Heart right ventricle (tissue), 16 donors: ENCODE measurements around the gene TAF11L6. TPM values are rescaled to one million over a fixed set of nuclear protein-coding genes. Genes with fewer than 3 reads are reported as not detected.
"Not testable (repeated sequence)": the region's sequence is repeated elsewhere in the genome, so short reads cannot be mapped to it uniquely, and the experiment has no call there.

Source experiments
- ATAC-seq, 8 donors: fragments of 200-7000 bp; cut with Tn5 transposase; one replicate each; pipeline ENCODE4 v1.9.1; 2020; ENCODE audit warnings: mild to moderate bottlenecking in 8 of 8, moderate library complexity in 8 of 8, moderate number of reproducible peaks in 1 of 8
- DNase-seq, 2 donors: peaks; one replicate each; pipeline ENCODE4 v3.0.0-alpha.2; 2020
- H3K27ac ChIP-seq, 10 donors: fragments of 200-600 bp; sonication (generic) in 2 of 10; one replicate each; pipeline versions ENCODE4 v1.5.0 to v1.8.0; 2020 to 2022; ENCODE audit warnings: mild to moderate bottlenecking in 3 of 10
- H3K27me3 ChIP-seq, 7 donors: fragments of 200-600 bp; one replicate each; pipeline ENCODE4 v1.8.0; 2021 to 2022; ENCODE audit warnings: mild to moderate bottlenecking in 2 of 7
- H3K36me3 ChIP-seq, 9 donors: fragments of 200-600 bp; sonication (generic) in 1 of 9; one replicate each; pipeline versions ENCODE4 v1.5.0 to v1.8.0; 2020 to 2022; ENCODE audit warnings: mild to moderate bottlenecking in 2 of 9
- H3K4me1 ChIP-seq, 9 donors: fragments of 200-600 bp; sonication (generic) in 1 of 9; one replicate each; pipeline versions ENCODE4 v1.5.0 to v1.8.0; 2020 to 2022; ENCODE audit warnings: mild to moderate bottlenecking in 4 of 9
- H3K4me3 ChIP-seq, 10 donors: fragments of 200-600 bp; sonication (generic) in 2 of 10; one replicate each; pipeline versions ENCODE4 v1.5.0 to v1.8.0; 2020 to 2022; ENCODE audit warnings: mild to moderate bottlenecking in 7 of 10, moderate library complexity in 2 of 10
- H3K9me3 ChIP-seq, 11 donors: fragments of 200-600 bp in 10 of 11; sonication (generic) in 2 of 11; one replicate each; pipeline versions ENCODE4 v1.5.0 to v1.8.0; 2013 to 2022; ENCODE audit warnings: mild to moderate bottlenecking in 2 of 11, control low read depth in 1 of 11, moderate library complexity in 1 of 11
- CTCF ChIP-seq, 9 donors: fragments of 200-600 bp; sonication (generic) in 2 of 9; IDR thresholded peaks; one replicate each; pipeline versions ENCODE4 v1.5.0 to v1.8.0; 2021 to 2022; ENCODE audit warnings: antibody characterized with exemption in 9 of 9, mild to moderate bottlenecking in 5 of 9, moderate library complexity in 1 of 9
- WGBS, 2 donors: extraction: QIAGEN DNeasy Blood & Tissue Kit; methylation state at CpG; one replicate each; pipeline ENCODE4 v1.1.7; 2013; ENCODE audit warnings: inconsistent platforms in 1 of 2; 5-methylcytosine and 5-hydroxymethylcytosine counted together
- intact Hi-C, 10 donors: fragments of 100-400 bp; cut with DNase I; formaldehyde crosslinking; loops; one replicate each; pipeline versions ENCODE4 v1.11.1 to v1.14.2; 2022
- polyA plus RNA-seq, 2 donors: library from polyadenylated mRNA; stranded (reverse); fragments of 200-250 nt; gene quantifications; one replicate each; pipeline ENCODE4 v1.2.3, GENCODE V29; 2013
- total RNA-seq, 10 donors: library from RNA; stranded (reverse); fragmentation: NEBNext Ultra II Directional in 3 of 10; extraction: Animal tissue kit (Norgen Biotek cat#: 25700) in 3 of 10; gene quantifications; one replicate each; pipeline versions ENCODE4 v1.2.1 to v1.2.4, GENCODE V29; 2021 to 2023
- donor health status: Arrhythmogenic right ventricular cardiomyopathy.
- donor health status: ischemic (EF 13 %, LVEDD 7.1; RV severe dilation, severe dysfunction).
- donor health status: healthy with polysubstance abuse.
- donor health status: DM: no; HTN: yes; CAD: no.
- donor health status: DM: no; HTN: no; CAD: no.
- donor health status: ischemic (EF 25% LVEDD 6.9; RV normal size, moderate dysfunction).
- donor health status: ischemic (EF 25% LVEDD 5.7; RV mildly dilated, moderate dysfunction).
- donor health status: healthy.
- donor health status: DM: yes; HTN: yes; CAD: no.
- donor health status: Ischemic cardiomyopathy.
- donor health status: ischemic (EF 35%, LVEDD 5.7; RV mildly dilated, moderate dysfunction).
- donor health status: nonischemic (EF 11% LVEDD 7.7; RV severe dilation, severe dysfunction).
- donor health status: DM: yes; HTN: yes; CAD: no.
- donor health status: PGD.
- donor health status: ischemic (EF 29% LVEDD 5.4; RV normal size, mild dysfunction).
- donor health status: nonischemic (EF 23%, LVEDD 6.1; RV moderate dilation, normal function).

TAF11L6 gene
- total and polyA plus RNA-seq, 12 donors: not detected

DNA sequence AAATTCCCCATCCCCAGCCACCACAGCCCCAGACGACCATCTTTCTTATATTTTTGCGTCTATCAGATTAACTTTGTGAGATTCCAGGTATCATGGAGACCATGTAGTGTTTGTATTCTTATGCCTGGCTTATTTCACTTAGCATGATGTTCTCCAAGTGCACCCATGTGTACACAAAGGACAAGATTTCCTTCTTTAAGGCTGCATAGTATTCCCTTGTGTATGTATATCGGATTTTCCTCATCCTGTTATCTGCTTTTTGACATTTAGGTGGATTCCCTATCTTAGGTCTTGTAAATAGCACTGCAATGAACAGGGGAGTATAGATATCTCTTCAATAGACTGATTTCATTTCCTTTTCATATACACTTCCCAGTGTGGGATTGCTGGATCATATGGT, 35.7 kb upstream of the TAF11L6 start:
- Histone ChIP-seq H3K4me1 (no peaks in the 10 kb centered on the region), H3K27me3 (no peaks in the 10 kb centered on the region), H3K36me3 (no peaks in the 10 kb centered on the region), H3K27ac (no peak overlapping the region), H3K4me3 (no peak overlapping the region), H3K9me3 (peaks cover 0 to 8% (median 0%) of the 10 kb centered on the region in 11 donors)
- intact Hi-C loops: no loop called here
- DNase-seq (no peak), ATAC-seq (no peak)
- 84 to 92% methylated on average over 3 of the region's 3 CpGs for WGBS, 2 donors
- no peak for TF ChIP-seq CTCF (IDR thresholded peaks at IDR 0.05)

DNA sequence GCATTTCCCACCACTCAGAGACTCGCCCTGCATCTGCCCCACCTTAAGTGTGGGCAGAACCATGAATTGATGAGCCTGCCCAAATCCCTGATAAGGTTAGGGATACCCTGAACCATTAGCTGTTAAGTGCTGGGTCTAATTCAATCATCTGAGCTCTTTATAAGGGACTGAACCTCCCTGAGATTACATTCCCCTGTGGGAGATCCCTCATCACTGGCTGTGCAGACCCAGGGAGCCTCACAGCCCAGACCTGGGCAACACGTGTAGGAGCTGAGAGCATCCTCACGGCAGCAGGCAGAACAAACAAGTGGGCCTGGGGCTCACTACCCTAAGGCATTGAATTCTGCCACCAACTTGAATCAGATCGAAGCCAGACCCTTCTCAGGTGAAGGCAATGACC, 31.0 kb upstream of the TAF11L6 start:
- H3K4me3 ChIP-seq: no peak overlapping the region
- WGBS, 2 donors: 39 to 49% methylated on average over 4 of the region's 4 CpGs
- ATAC-seq (no peak), DNase-seq (no peak)
- no peaks in the 10 kb centered on the region for H3K27me3 ChIP-seq
- intact Hi-C loops: no loop called here
- no peak for TF ChIP-seq CTCF (IDR thresholded peaks at IDR 0.05)
- no peak overlapping the region for H3K27ac ChIP-seq
- no peaks in the 10 kb centered on the region for H3K36me3 ChIP-seq
- no peaks in the 10 kb centered on the region for H3K4me1 ChIP-seq
- H3K9me3 ChIP-seq: peaks cover 0 to 6% (median 0%) of the 10 kb centered on the region in 11 donors

- 82 to 87% methylated on average over 8 of the region's 8 CpGs for WGBS, 2 donors
- intact Hi-C loops: not testable (repeated sequence)
Measured at GRCh38 chr5:17497931-17498330, 30.5 kb upstream of the TAF11L6 start, which contains the start of gene TAF11L2. Gene TAF11L2, plus strand, starts transcription at chr5:17498231.

GRCh38 chr5:17511775-17512325, 16.6 kb upstream of the TAF11L6 start:
- no peak overlapping the region for H3K27ac ChIP-seq
- WGBS, 2 donors: 89 to 90% methylated on average over 17 of the region's 17 CpGs
- no peaks in the 10 kb centered on the region for H3K9me3 ChIP-seq
- no peaks in the 10 kb centered on the region for H3K4me1 ChIP-seq
- no peak for ATAC-seq
- TF ChIP-seq CTCF (IDR thresholded peaks at IDR 0.05): no peak
- no peak for DNase-seq
- intact Hi-C loops: no loop called here
- no peaks in the 10 kb centered on the region for H3K36me3 ChIP-seq
- H3K27me3 ChIP-seq: no peaks in the 10 kb centered on the region
- H3K4me3 ChIP-seq: no peak overlapping the region

More at GRCh38 chr5:17497931-17498330, 30.5 kb upstream of the TAF11L6 start, which contains the start of gene TAF11L2:
- not testable (repeated sequence) for H3K4me1 ChIP-seq, DNase-seq, H3K4me3 ChIP-seq, ATAC-seq, H3K27me3 ChIP-seq, H3K27ac ChIP-seq, H3K9me3 ChIP-seq, H3K36me3 ChIP-seq

DNA sequence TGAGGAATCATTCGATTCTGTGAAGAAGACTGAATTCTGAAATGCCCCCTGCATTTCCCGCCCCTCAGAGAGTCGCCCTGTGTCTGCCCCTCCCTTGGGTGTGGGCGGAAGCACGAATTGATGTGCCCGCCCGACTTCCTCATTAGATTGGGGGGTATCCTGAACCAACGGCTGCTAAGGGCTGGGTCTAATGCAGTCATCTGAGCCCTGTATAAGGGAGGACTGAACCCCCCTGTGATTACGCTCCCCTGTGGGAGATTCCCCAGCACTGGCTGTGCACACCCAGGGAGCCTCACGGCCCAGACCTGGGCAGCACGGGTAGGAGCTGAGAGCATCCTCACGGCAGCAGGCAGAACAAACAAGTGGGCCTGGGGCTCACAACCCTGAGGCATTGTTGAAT, 10.9 kb upstream of the TAF11L6 start:
- not testable (repeated sequence) for DNase-seq, ATAC-seq
- 75 to 81% methylated on average over 8 of the region's 12 CpGs for whole genome bisulfite sequencing, 2 donors

DNA sequence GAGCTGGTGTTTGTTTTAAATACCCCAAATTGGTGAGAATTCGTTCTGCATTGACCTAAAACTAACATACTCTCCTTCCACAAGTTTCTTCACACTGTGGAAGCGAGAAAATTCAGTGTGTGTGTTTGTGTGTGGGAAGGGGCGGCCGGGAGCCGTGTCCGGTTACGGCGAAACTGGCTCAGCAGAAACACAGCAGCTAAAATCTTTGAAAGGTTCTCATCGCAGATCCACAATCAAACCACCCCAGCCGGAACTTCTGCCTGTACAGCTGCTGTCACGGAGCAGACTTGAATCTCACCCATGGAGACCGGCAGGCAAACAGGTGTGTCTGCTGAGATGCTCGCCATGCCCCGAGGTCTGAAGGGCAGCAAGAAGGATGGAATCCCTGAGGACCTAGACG, 10.4 kb upstream of the TAF11L6 start, which contains the start of gene TAF11L3:
TSS of gene TAF11L3 (plus strand) at position 301 of the 400 bp plus-strand sequence.
- H3K27me3 ChIP-seq, ATAC-seq, H3K4me3 ChIP-seq, H3K4me1 ChIP-seq, H3K36me3 ChIP-seq, H3K9me3 ChIP-seq, H3K27ac ChIP-seq, DNase-seq, intact Hi-C loops: not testable (repeated sequence)
- no CpG with 5 or more reads among the region's 15 CpGs for WGBS, 2 donors

More for the DNA sequence above, 10.9 kb upstream of the TAF11L6 start:
- H3K4me1 ChIP-seq, intact Hi-C loops, H3K4me3 ChIP-seq, H3K27me3 ChIP-seq, H3K9me3 ChIP-seq, H3K36me3 ChIP-seq, H3K27ac ChIP-seq: not testable (repeated sequence)

GRCh38 chr5:17519508-17519907, 9.0 kb upstream of the TAF11L6 start:
- H3K4me3 ChIP-seq, DNase-seq, intact Hi-C loops, H3K4me1 ChIP-seq, H3K27ac ChIP-seq, H3K27me3 ChIP-seq, H3K36me3 ChIP-seq, ATAC-seq, H3K9me3 ChIP-seq: not testable (repeated sequence)
- WGBS, 2 donors: 91 to 94% methylated on average over 8 of the region's 14 CpGs

GRCh38 chr5:17521501-17521900, 7.0 kb upstream of the TAF11L6 start, which contains the start of gene TAF11L4:
Gene TAF11L4, plus strand, starts transcription at chr5:17521801.
- ATAC-seq, DNase-seq, intact Hi-C loops, H3K36me3 ChIP-seq, H3K27ac ChIP-seq, H3K4me3 ChIP-seq, H3K27me3 ChIP-seq, H3K4me1 ChIP-seq: not testable (repeated sequence)
- peaks cover 0 to 13% (median 0%) of the 10 kb centered on the region in 11 donors for H3K9me3 ChIP-seq
- no CpG with 5 or more reads among the region's 15 CpGs for WGBS, 2 donors

DNA sequence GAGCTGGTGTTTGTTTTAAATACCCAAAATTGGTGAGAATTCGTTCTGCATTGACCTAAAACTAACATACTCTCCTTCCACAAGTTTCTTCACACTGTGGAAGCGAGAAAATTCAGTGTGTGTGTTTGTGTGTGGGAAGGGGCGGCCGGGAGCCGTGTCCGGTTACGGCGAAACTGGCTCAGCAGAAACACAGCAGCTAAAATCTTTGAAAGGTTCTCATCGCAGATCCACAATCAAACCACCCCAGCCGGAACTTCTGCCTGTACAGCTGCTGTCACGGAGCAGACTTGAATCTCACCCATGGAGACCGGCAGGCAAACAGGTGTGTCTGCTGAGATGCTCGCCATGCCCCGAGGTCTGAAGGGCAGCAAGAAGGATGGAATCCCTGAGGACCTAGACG, 3.5 kb upstream of the TAF11L6 start, which contains the start of gene TAF11L5:
TSS of gene TAF11L5 (plus strand) at position 301 of the 400 bp plus-strand sequence.
- intact Hi-C loops, H3K4me3 ChIP-seq, H3K4me1 ChIP-seq, H3K27ac ChIP-seq, DNase-seq, H3K36me3 ChIP-seq, H3K27me3 ChIP-seq, ATAC-seq: not testable (repeated sequence)
- H3K9me3 ChIP-seq: peaks cover 0 to 12% (median 0%) of the 10 kb centered on the region in 11 donors
- WGBS, 2 donors: no CpG with 5 or more reads among the region's 15 CpGs
